ENCODE results near the gene STAB1.

The STAB1 gene

DNA sequence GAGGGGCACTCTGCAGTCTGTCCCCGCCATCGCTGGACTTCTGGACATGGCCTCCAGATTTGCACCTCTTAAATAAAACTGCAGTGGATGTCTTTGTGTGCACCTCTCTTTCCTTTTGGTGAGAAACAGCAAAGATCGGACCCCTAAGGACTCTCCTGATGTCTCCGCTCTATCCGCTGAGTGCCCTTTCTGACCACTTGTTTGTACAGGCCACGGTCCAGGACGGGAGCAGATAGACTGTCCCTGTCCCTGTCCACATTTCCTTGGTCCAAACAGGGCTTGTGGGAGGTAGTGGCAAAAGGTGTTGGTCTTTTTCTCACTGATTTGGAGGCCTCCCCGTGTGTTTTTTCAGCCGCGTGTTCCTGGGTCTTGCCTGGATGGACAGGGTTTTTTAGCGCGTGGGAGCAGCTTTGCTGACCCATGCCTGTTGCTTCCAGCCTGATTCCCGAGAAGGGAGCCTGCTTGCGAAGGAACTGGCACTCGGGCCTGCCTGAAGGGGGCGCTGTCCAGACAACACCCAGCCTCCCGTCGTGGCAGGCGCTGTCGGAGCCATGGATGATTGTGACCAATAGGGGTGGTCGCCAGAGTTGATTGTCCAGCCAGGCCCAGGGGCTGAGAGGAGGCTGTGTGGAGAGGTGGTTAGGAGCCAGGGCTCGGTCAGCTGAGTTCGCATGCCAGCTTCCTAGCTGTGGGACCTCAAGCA, 13.2 kb upstream of the STAB1 start:
- peaks cover 0 to 5% (median 0%) of the 10 kb centered on the region in 4 donors for H3K4me1 ChIP-seq
- no peak overlapping the region for H3K27ac ChIP-seq
- no peak overlapping the region for H3K4me3 ChIP-seq
- H3K36me3 ChIP-seq: peaks cover 81 to 100% (median 94%) of the 10 kb centered on the region in 3 donors
- TF ChIP-seq, protein P1, sequence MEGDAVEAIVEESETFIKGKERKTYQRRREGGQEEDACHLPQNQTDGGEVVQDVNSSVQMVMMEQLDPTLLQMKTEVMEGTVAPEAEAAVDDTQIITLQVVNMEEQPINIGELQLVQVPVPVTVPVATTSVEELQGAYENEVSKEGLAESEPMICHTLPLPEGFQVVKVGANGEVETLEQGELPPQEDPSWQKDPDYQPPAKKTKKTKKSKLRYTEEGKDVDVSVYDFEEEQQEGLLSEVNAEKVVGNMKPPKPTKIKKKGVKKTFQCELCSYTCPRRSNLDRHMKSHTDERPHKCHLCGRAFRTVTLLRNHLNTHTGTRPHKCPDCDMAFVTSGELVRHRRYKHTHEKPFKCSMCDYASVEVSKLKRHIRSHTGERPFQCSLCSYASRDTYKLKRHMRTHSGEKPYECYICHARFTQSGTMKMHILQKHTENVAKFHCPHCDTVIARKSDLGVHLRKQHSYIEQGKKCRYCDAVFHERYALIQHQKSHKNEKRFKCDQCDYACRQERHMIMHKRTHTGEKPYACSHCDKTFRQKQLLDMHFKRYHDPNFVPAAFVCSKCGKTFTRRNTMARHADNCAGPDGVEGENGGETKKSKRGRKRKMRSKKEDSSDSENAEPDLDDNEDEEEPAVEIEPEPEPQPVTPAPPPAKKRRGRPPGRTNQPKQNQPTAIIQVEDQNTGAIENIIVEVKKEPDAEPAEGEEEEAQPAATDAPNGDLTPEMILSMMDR (IDR thresholded peaks at IDR 0.05): peak in 1 of 2 experiments; percentile 14
- intact Hi-C loops (cut with DNase I; ENCODE audit: low total_unique reads): no loop called here
- no peaks in the 10 kb centered on the region for H3K27me3 ChIP-seq
- no peaks in the 10 kb centered on the region for H3K9me3 ChIP-seq
- DNase-seq: no peak

DNA sequence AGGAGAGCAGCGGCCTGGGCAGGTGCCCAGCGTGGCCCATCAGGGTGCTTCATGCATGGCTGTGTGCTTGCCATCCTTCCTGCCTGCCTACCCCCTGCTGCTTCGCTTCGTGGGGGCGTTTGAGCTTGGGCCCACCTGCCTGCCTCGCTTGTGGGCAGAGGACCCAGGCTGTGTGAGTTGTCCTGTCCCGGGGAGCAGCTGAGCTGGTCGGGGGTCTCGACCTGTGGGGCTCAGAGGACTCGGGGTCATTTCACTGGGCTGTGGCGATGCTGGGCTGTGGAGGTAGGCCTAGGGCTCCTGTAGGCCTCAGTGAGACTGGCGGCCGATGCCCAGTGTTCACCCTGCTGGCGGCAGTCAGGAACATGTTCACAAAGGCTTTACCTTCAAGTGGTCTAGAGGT, 12.1 kb upstream of the STAB1 start:
- H3K4me3 ChIP-seq: no peak overlapping the region
- H3K9me3 ChIP-seq: no peaks in the 10 kb centered on the region
- H3K27ac ChIP-seq: no peak overlapping the region
- H3K36me3 ChIP-seq: peaks cover 79 to 100% (median 94%) of the 10 kb centered on the region in 3 donors
- DNase-seq: no peak
- intact Hi-C loops (cut with DNase I; ENCODE audit: low total_unique reads): no loop called here
- TF ChIP-seq, protein P1 (IDR thresholded peaks at IDR 0.05): no peak
- peaks cover 0 to 5% (median 0%) of the 10 kb centered on the region in 4 donors for H3K4me1 ChIP-seq
- H3K27me3 ChIP-seq: no peaks in the 10 kb centered on the region

DNA sequence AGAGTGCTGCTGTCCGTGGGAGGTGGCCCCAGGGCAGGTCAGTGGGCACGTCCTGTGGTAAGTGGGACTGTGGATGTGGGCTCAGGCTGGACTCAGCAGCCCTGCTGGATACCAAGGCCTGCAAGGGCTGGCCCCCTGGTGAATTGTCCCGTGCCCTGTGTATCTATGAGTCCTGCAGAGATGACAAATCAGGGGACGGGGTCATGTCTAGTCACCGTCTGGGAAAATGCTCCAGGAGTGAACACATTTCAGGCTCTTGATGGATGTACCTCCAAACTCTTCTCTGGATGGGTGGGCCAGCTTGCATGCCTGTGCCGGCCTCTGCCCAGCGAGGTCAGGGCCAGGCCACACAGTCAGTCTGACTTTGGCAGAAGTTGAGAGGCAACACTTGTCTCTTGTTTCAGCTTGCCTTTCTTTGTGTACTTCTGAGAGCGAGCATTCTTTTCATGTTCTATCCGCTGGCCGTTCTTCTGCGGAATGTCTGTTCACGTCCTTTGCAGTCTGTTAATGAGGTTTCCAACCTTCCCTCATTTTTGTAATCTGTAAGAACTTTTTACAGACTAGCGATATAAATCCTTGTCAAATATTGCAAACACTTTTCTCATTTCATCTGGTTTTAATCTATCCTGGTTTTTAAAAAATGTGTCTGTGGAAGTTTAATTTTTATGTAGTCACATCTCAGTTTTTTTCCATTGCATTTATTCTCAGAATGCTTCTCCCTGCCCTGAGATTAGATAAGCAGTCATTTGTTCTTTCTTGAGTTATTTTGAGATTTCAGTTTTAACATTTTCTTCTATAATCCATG, 11.4 kb upstream of the STAB1 start:
- Histone ChIP-seq H3K4me1 (peaks cover 0 to 5% (median 0%) of the 10 kb centered on the region in 4 donors), H3K36me3 (peaks cover 79 to 100% (median 94%) of the 10 kb centered on the region in 3 donors), H3K27ac (peak overlapping the region in 1 of 2 donors; percentile 28), H3K9me3 (no peaks in the 10 kb centered on the region), H3K27me3 (no peaks in the 10 kb centered on the region), H3K4me3 (no peak overlapping the region)
- intact Hi-C loops (cut with DNase I; ENCODE audit: low total_unique reads): no loop called here
- TF ChIP-seq, protein P1 (IDR thresholded peaks at IDR 0.05): no peak
- DNase-seq: no peak

DNA sequence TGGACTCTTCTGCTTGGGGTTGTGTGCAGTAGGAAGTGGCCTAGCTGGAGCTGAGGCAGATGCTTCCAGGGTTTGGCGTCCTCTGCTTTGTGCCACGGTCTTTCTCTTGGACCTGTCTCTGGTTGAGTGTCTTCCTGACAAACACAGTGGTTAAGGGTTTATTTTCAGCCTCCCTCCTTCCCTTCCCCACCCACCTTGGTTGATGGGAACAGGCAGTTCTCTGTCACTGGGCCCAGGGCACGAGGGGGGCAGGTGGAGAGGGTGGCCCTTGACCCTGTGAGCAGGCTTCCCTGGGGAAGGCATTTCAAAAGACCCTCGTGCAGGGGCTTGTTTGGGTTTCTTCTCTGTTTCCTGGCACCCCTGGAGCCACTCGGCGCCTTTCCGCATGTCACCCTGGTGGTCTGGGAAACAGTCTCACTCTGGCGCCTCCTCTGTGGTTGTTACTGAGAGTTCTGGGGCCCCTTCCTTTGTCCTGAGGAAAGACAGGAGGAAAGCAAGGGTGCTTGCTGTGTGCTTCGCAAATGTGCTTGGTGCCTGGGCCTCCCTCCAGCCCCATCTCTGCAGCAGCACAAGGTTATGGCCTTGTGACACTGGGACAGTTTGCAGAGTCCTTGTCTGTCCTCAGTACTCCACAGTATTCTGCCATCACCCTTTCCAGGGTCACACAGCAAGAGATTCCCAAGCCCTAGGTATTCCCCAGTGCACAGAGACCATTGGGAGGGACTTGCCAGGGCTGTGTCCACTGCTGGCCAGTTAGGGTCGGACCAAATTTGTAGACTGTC, 10.3 kb upstream of the STAB1 start:
- DNase-seq: no peak
- Histone ChIP-seq H3K4me1 (peaks cover 0 to 5% (median 0%) of the 10 kb centered on the region in 4 donors), H3K36me3 (peaks cover 79 to 100% (median 94%) of the 10 kb centered on the region in 3 donors), H3K27ac (peak overlapping the region in 1 of 2 donors; percentile 28), H3K9me3 (no peaks in the 10 kb centered on the region), H3K4me3 (no peak overlapping the region), H3K27me3 (no peaks in the 10 kb centered on the region)
- TF ChIP-seq, protein P1 (IDR thresholded peaks at IDR 0.05): no peak
- intact Hi-C loops (cut with DNase I; ENCODE audit: low total_unique reads): no loop called here

DNA sequence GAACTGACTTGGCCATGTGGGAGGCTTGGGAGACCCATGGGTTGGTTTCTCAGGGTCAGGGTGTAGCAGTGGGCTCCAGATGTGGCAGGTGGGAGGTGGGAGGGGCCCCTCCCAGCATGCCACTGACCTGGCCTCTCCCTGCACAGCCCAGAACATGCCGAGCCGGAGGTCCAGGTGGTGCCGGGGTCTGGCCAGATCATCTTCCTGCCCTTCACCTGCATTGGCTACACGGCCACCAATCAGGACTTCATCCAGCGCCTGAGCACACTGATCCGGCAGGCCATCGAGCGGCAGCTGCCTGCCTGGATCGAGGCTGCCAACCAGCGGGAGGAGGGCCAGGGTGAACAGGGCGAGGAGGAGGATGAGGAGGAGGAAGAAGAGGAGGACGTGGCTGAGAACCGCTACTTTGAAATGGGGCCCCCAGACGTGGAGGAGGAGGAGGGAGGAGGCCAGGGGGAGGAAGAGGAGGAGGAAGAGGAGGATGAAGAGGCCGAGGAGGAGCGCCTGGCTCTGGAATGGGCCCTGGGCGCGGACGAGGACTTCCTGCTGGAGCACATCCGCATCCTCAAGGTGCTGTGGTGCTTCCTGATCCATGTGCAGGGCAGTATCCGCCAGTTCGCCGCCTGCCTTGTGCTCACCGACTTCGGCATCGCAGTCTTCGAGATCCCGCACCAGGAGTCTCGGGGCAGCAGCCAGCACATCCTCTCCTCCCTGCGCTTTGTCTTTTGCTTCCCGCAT, 7.9 kb upstream of the STAB1 start:
- H3K4me1 ChIP-seq: peaks cover 0 to 13% (median 0%) of the 10 kb centered on the region in 4 donors
- peaks cover 81 to 100% (median 94%) of the 10 kb centered on the region in 3 donors for H3K36me3 ChIP-seq
- H3K9me3 ChIP-seq: no peaks in the 10 kb centered on the region
- no peaks in the 10 kb centered on the region for H3K27me3 ChIP-seq
- intact Hi-C loops (cut with DNase I; ENCODE audit: low total_unique reads): no loop called here
- no peak for DNase-seq
- H3K4me3 ChIP-seq: no peak overlapping the region
- TF ChIP-seq, protein P1 (IDR thresholded peaks at IDR 0.05): no peak
- H3K27ac ChIP-seq: no peak overlapping the region

Measured in tibial artery (tissue), 4 donors.